Retinal pigment epithelial cell (primary cell): ENCODE measurements around the gene FMOD.

Experiments
- DNase-seq: peaks from one replicate; pipeline ENCODE4 v3.0.0-alpha.2; 2010; ENCODE audit warnings: low read depth
- H3K4me3 ChIP-seq: 2 replicates; pipeline ENCODE4 v1.5.1; 2011; ENCODE audit warnings: mild to moderate bottlenecking, low read length, control low read depth, moderate library complexity
- TF ChIP-seq, protein P1 (sequence below): conservative IDR thresholded peaks from 2 replicates; pipeline ENCODE4 v1.5.1; 2011; ENCODE audit warnings: low read depth, low read length, control low read depth, inconsistent platforms

The FMOD gene

DNA sequence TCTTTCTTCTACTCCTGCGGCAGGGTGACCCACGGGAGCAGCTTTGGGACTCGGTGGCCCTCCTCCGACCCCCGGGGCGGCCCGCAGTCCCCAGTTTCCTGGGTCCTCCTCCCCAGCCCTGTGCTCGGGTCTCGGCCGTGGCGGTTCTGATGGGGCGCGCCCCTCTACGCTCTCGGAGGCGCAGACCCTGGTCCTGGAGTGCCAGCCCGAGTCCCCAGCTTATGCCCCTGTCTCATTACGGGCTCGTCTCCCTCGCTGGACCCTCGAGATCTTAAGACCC lies 45.2 kb downstream of the FMOD start:
- TF ChIP-seq, protein P1, sequence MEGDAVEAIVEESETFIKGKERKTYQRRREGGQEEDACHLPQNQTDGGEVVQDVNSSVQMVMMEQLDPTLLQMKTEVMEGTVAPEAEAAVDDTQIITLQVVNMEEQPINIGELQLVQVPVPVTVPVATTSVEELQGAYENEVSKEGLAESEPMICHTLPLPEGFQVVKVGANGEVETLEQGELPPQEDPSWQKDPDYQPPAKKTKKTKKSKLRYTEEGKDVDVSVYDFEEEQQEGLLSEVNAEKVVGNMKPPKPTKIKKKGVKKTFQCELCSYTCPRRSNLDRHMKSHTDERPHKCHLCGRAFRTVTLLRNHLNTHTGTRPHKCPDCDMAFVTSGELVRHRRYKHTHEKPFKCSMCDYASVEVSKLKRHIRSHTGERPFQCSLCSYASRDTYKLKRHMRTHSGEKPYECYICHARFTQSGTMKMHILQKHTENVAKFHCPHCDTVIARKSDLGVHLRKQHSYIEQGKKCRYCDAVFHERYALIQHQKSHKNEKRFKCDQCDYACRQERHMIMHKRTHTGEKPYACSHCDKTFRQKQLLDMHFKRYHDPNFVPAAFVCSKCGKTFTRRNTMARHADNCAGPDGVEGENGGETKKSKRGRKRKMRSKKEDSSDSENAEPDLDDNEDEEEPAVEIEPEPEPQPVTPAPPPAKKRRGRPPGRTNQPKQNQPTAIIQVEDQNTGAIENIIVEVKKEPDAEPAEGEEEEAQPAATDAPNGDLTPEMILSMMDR, result no peak
- H3K4me3 ChIP-seq, result peak overlapping the region; percentile 89
- no peak for DNase-seq

DNA sequence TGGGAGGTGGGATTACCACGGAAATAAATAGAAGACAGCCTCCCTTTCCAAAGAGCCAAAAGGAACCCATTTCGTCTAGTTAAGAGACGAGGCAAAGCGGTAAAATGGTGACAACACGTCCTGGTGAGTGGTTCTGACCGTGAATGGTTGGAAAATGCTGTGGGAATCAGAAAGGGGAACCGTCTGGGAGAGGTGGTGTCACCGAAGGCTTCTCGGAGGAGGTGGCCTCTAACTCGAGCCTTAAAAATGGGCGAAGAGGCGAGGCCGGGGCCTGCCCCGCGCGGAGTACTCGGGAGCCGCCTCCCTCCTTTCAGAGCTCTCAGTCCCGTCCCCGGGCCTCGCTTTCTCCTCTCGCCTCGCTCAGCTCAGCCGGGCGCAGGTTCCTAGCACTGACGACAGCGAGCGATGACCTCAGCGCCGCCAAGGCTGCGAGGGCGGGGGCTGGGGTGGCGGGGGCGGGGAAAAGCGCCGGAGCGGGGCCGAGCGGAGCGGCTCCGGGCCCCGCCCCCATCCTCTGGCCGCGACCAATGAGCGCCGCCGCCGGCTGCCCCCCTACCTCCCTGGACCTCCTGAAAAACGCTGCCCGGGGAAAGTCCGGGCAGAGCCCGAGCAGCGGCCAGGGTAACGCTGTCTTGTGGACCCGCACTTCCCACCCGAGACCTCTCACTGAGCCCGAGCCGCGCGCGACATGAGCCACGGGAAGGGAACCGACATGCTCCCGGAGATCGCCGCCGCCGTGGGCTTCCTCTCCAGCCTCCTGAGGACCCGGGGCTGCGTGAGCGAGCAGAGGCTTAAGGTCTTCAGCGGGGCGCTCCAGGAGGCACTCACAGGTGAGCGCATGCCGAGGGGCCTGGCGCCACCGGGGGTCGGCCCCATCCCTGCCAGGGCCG lies 45.8 kb downstream of the FMOD start, which contains the start of gene BTG2:
TSS of gene BTG2 (plus strand) at position 601 of the 890 bp plus-strand sequence. CDS start at position 689, 88 bp downstream.
- TF ChIP-seq, protein P1, result no peak
- peak within 1 kb of the TSS; percentile 89 for H3K4me3 ChIP-seq

DNA sequence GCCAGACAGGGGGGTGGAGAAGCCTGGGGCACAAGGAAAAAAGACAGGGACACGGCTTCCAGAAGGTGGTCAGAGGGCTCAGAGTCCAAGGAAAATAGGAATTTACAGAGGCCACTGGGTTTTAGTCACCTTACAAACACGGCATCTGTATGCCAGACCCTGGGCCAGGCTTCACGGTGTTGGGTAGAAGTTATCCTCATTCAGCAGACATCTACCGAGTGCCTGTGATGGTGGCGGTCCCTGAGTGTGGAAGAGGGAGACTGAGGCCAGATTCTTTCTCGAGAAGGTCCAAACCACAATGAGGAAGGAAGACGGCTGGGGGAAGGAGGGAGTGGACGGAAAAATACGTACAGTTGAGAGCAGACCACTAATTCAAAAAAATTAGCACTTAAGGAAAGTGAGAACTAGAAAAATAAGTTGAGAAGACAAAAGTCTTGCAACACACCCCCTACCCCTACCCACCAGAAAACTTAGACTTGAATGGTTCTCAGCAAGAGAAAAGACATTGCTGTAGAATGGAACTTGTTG lies 46.5 kb downstream of the FMOD start:
- H3K4me3 ChIP-seq, result peak overlapping the region; percentile 40
- TF ChIP-seq, protein P1, result no peak
- DNase-seq, result no peak

More for the DNA sequence above, 45.8 kb downstream of the FMOD start, which contains the start of gene BTG2:
- peak; percentile 81 for DNase-seq

DNA sequence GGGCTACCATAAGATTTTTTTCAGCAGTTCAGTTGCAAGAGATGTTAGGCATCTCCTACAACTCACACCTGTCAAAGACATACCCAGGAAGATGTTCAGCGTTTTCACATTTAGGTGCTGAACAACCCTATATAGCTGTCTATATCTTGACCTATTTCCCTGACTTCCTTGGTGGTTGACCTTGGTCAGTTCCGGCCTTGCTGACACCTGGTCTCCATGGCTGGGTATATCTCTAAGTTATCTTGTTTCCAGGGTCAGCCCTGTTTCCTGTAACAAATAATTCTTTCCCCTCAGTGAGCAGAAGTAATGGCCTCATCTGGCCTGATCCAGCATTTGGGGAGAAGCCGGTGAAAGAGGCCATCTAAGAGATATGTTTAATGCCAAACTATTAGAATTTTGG lies 48.0 kb downstream of the FMOD start:
- TF ChIP-seq, protein P1, result no peak
- no peak overlapping the region for H3K4me3 ChIP-seq
- DNase-seq, result no peak

DNA sequence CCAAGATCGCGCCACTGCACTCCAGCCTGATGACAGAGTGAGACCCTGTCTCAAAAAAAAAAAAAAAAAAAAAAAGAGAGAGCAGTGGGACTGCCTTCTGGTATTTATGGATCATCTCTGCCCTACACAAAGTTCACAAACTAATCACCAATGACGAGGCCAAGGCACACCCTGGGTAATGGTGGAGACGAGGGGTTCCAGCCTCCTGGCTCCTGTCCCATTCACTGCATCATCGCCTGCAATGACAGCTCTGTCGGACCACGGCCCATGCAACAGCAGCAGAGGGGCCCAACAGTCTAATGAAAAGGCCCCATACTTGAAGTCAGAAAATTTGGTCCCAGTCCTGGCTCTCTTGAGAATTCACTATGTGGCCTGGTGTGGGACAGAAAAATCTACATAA lies 48.5 kb downstream of the FMOD start:
- TF ChIP-seq, protein P1, result no peak
- H3K4me3 ChIP-seq, result no peak overlapping the region
- no peak for DNase-seq

DNA sequence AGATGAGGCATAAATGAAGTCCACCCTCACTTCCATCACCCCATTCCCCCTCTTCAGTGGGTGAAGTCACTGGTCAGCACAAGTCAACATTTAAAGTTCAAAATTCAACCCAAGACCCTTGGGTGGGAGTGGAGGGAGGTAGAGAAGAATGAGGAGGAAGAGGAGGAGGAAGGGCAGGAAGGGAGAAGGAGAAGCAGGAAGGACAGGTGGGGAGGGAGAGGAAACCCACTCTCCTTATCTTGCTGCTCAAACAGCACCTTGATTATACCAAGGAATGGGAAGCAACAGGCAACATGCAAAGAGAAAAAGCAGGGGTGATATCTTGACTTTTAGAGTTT lies 49.6 kb downstream of the FMOD start:
- no peak overlapping the region for H3K4me3 ChIP-seq
- no peak for DNase-seq
- TF ChIP-seq, protein P1, result no peak
